OCI-LY7 (cell line): ENCODE results near the gene PGAP1. TPM values are rescaled to one million over a fixed set of nuclear protein-coding genes. Genes with fewer than 3 reads are reported as not detected.

ENCODE experiments used
- BruUV-seq: library from RNA; stranded (reverse); fragments of 400-500 nt; replicated peaks from 2 replicates; lab custom pipeline; 2021; lab: Mats Ljungman, UMichigan
- CTCF ChIA-PET: fragments of 300-600 bp; sonication (Branson Sonifier 250); formaldehyde crosslinking; loops from one replicate; lab custom pipeline; 2022; ENCODE audit warnings: antibody characterized with exemption; ENCODE audit not compliant: unreplicated experiment; lab: Charles Lee
- POLR2A ChIA-PET: fragments of 300-600 bp; sonication (Branson Sonifier 250); formaldehyde crosslinking; loops from one replicate; lab custom pipeline; 2022; ENCODE audit warnings: antibody characterized with exemption; lab: Charles Lee
- DNase-seq: peaks from one replicate; pipeline ENCODE4 v3.0.0-alpha.2; 2015; ENCODE audit warnings: low spot score
- H2AFZ ChIP-seq: fragments of 200-600 bp; sonication (generic), shearing (Covaris generic); 2 replicates; pipeline ENCODE4 v1.6.1; 2014; ENCODE audit warnings: mild to moderate bottlenecking, antibody characterized with exemption, low read length, moderate library complexity
- H3K27ac ChIP-seq: fragments of 200-600 bp; sonication (generic); 2 replicates; pipeline ENCODE4 v1.5.1; 2014; ENCODE audit warnings: mixed run types, low read depth, mild to moderate bottlenecking, moderate library complexity, low read length, inconsistent platforms; ENCODE audit not compliant: poor library complexity, severe bottlenecking
- H3K36me3 ChIP-seq: fragments of 200-600 bp; sonication (generic); 2 replicates; pipeline ENCODE4 v1.6.1; 2014; ENCODE audit warnings: mild to moderate bottlenecking, antibody characterized with exemption, low read length, moderate library complexity, mixed read lengths; ENCODE audit not compliant: insufficient read depth
- H3K4me1 ChIP-seq: fragments of 200-600 bp; sonication (generic); 2 replicates; pipeline ENCODE4 v1.5.1; 2014; ENCODE audit warnings: mild to moderate bottlenecking, low read length; ENCODE audit not compliant: insufficient read depth, poor library complexity, severe bottlenecking
- H3K4me2 ChIP-seq: fragments of 200-600 bp; sonication (generic); 2 replicates; pipeline ENCODE4 v1.6.1; 2014; ENCODE audit warnings: mild to moderate bottlenecking, low read length
- H3K4me3 ChIP-seq: fragments of 200-600 bp; sonication (generic); 2 replicates; pipeline ENCODE4 v1.5.1; 2014; ENCODE audit warnings: mild to moderate bottlenecking, low read depth, low read length; ENCODE audit not compliant: poor library complexity, severe bottlenecking
- H3K79me2 ChIP-seq: fragments of 200-600 bp; sonication (generic); 2 replicates; pipeline ENCODE4 v1.6.1; 2016; ENCODE audit warnings: low read depth, mild to moderate bottlenecking, low read length, moderate library complexity, mixed read lengths; ENCODE audit not compliant: insufficient read depth
- H3K9me2 ChIP-seq: fragments of 200-600 bp; sonication (generic); 2 replicates; pipeline ENCODE4 v1.6.1; 2016; ENCODE audit warnings: mild to moderate bottlenecking, low read length, mixed read lengths; ENCODE audit not compliant: insufficient read depth
- H3K9me3 ChIP-seq: fragments of 200-600 bp; sonication (generic); 2 replicates; pipeline ENCODE4 v1.6.1; 2014; ENCODE audit warnings: mild to moderate bottlenecking, mixed run types, low read length, mixed read lengths
- H4K20me1 ChIP-seq: fragments of 200-600 bp; sonication (generic); 2 replicates; pipeline ENCODE4 v1.6.1; 2014; ENCODE audit warnings: mild to moderate bottlenecking, antibody characterized with exemption, low read length, moderate library complexity, mixed read lengths; ENCODE audit not compliant: insufficient read depth
- CTCF ChIP-seq: fragments of 200-600 bp; sonication (generic); conservative IDR thresholded peaks from 2 replicates; pipeline ENCODE4 v1.5.1; 2014; ENCODE audit warnings: mild to moderate bottlenecking, antibody characterized with exemption, low read length, moderate library complexity, mixed read lengths
- EZH2phosphoT487 ChIP-seq: fragments of 200-600 bp; sonication (generic); IDR thresholded peaks from 2 replicates; pipeline ENCODE4 v1.6.1; 2018; ENCODE audit warnings: low read depth, borderline replicate concordance, mild to moderate bottlenecking, mixed run types, antibody characterized with exemption, low read length, moderate library complexity, mixed read lengths
- intact Hi-C: fragments of 100-400 bp; cut with micrococcal nuclease; formaldehyde crosslinking; loops from one replicate; pipeline ENCODE4 v1.10.0; 2022; ENCODE audit not compliant: unreplicated experiment
- total RNA-seq, 2 experiments: library from RNA; depleted of rRNA in 1 of 2; stranded (reverse); fragments of >200 nt in 1 of 2; shearing (Covaris generic) in 1 of 2; gene quantifications; 2 replicates each; pipeline ENCODE4 v1.2.3, GENCODE V29; 2014 to 2022

Gene PGAP1
- total RNA-seq, 2 experiments from 2014 or later: 0.54 to 1.9 TPM

GRCh38 chr2:196966061-196966460, 39.6 kb upstream of the PGAP1 start:
- POLR2A ChIA-PET: no interaction called here
- TF ChIP-seq CTCF (no peak), EZH2phosphoT487 (no peak)

GRCh38 chr2:196965651-196966050, 39.1 kb upstream of the PGAP1 start:
- no TSS peak for BruUV-seq
- intact Hi-C loops: no loop called here
- no peaks in the 10 kb centered on the region for H3K9me3 ChIP-seq
- H2AFZ ChIP-seq: no peak overlapping the region
- H3K9me2 ChIP-seq: no peaks in the 10 kb centered on the region
- H3K4me3 ChIP-seq: no peak overlapping the region
- H3K4me1 ChIP-seq: no peaks in the 10 kb centered on the region
- POLR2A ChIA-PET: no interaction called here
- DNase-seq: no peak
- no peak for TF ChIP-seq CTCF
- no peak for TF ChIP-seq EZH2phosphoT487
- no peak overlapping the region for H3K27ac ChIP-seq
- no peak overlapping the region for H3K4me2 ChIP-seq
- no peaks in the 10 kb centered on the region for H3K79me2 ChIP-seq
- no peaks in the 10 kb centered on the region for H3K36me3 ChIP-seq
- no peaks in the 10 kb centered on the region for H4K20me1 ChIP-seq
- CTCF ChIA-PET: no interaction called here

More at GRCh38 chr2:196966061-196966460, 39.6 kb upstream of the PGAP1 start:
- Histone ChIP-seq H3K27ac (no peak overlapping the region), H3K9me3 (no peaks in the 10 kb centered on the region), H2AFZ (no peak overlapping the region), H3K79me2 (no peaks in the 10 kb centered on the region), H4K20me1 (no peaks in the 10 kb centered on the region), H3K4me1 (no peaks in the 10 kb centered on the region), H3K9me2 (no peaks in the 10 kb centered on the region), H3K4me2 (no peak overlapping the region), H3K4me3 (no peak overlapping the region), H3K36me3 (no peaks in the 10 kb centered on the region)
- no TSS peak for BruUV-seq
- DNase-seq: no peak
- CTCF ChIA-PET: no interaction called here
- intact Hi-C loops: no loop called here

DNA sequence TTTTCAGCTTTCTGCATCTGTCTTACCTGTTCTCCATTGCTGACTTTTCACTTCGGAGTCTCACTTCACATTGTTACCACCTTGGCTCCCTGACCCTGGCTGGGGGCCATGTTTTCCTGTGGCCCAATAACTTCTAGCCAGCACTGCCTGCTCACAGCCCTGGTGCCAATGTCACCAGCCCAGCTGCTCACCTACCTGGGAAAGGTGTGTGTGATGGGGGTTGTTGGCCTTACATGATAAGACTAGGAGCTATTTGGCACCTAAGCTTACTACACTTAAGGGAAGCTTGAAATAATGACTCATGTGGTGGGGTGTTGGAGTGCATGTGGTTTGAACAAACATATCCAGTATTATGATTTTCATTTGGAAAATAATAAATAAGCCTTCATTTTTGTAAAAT, 37.5 kb upstream of the PGAP1 start:
- Histone ChIP-seq H4K20me1 (no peaks in the 10 kb centered on the region), H3K9me3 (no peaks in the 10 kb centered on the region), H3K4me2 (no peak overlapping the region), H3K27ac (no peak overlapping the region), H3K4me1 (no peaks in the 10 kb centered on the region), H3K36me3 (no peaks in the 10 kb centered on the region), H3K9me2 (no peaks in the 10 kb centered on the region), H3K4me3 (no peak overlapping the region), H2AFZ (no peak overlapping the region), H3K79me2 (no peaks in the 10 kb centered on the region)
- POLR2A ChIA-PET: interaction anchor here (1.2 kb wide), 1 partner anchor 9 kb away, joined by 5 read pairs; no protein-coding TSS in a partner anchor
- BruUV-seq: no TSS peak
- CTCF ChIA-PET: no interaction called here
- TF ChIP-seq EZH2phosphoT487 (no peak), CTCF (no peak)
- no peak for DNase-seq
- intact Hi-C loops: no loop called here
